Camera-type eye (tissue), 1 donor: ENCODE data around the gene ROPN1L. TPM values are rescaled to one million over a fixed set of nuclear protein-coding genes. Genes with fewer than 3 reads are reported as not detected.

Experiments
- total RNA-seq: library from RNA; depleted of rRNA; stranded (reverse); fragments of >200 nt; gene quantifications from one replicate; pipeline ENCODE4 v1.2.3, GENCODE V29; 2014

ROPN1L gene
- total RNA-seq: 3.6 TPM

GRCh38 chr5:10441083-10441991, at the start of gene ROPN1L:
Gene ROPN1L, plus strand, starts transcription at chr5:10441879. Its CDS starts 289 bp downstream, at chr5:10442168.

Other genes with a start within 250 kb of the ROPN1L start
- 60.4 TPM for gene ATPSCKMT, start 192.0 kb upstream of the ROPN1L start, total RNA-seq
- 169 TPM for gene CCT5, start 191.6 kb upstream of the ROPN1L start, total RNA-seq
- 13.4 TPM for gene CMBL, start 134.0 kb upstream of the ROPN1L start, total RNA-seq
- gene MARCHF6, start 88.2 kb upstream of the ROPN1L start, total RNA-seq: 262 TPM
- 138 TPM for gene ANKRD33B, start 122.2 kb downstream of the ROPN1L start, total RNA-seq